ENCODE results near the gene UFC1. TPM values are rescaled to one million over a fixed set of nuclear protein-coding genes. Genes with fewer than 3 reads are reported as not detected.

UFC1 gene
- total and polyA plus RNA-seq, 2 of the 13 experiments (the other 11 are each of a cell fraction or from before 2014, with no cell fraction given) = 72.8 to 85.2 TPM

GRCh38 chr1:161177112-161177935 is 23.5 kb downstream of the UFC1 start, which contains the start of gene B4GALT3 (continued):
- TF ChIP-seq ARID5B (CRISPR knock-in tag; IDR thresholded peaks at IDR 0.05) (no peak; the same call in none of the 2 replicates), ATF7-NPFF (CRISPR knock-in tag; IDR thresholded peaks at IDR 0.05; ENCODE audit: low read depth) (peak; percentile 36; the same call in 1 of the 2 replicates), ZBED4 (CRISPR knock-in tag; IDR thresholded peaks at IDR 0.05; ENCODE audit: borderline replicate concordance) (peak; percentile 81; the same call in 1 of the 2 replicates), ZNF720 (CRISPR knock-in tag; IDR thresholded peaks at IDR 0.05) (peak; percentile 86; the same call in 1 of the 2 replicates), HMGXB3 (CRISPR knock-in tag; IDR thresholded peaks at IDR 0.05; ENCODE audit: borderline replicate concordance) (peak; percentile 79), ZNF44 (CRISPR knock-in tag; IDR thresholded peaks at IDR 0.05) (no peak; the same call in 1 of the 2 replicates), ZNF713 (CRISPR knock-in tag; IDR thresholded peaks at IDR 0.05) (no peak), KDM4B (CRISPR knock-in tag; IDR thresholded peaks at IDR 0.05) (peak; percentile 67; the same call in 1 of the 2 replicates), HOXA3 (CRISPR knock-in tag; IDR thresholded peaks at IDR 0.05) (peak; percentile 98), ZNF207 (IDR thresholded peaks at IDR 0.05; ENCODE audit: borderline replicate concordance) (no peak), CBX5 (CRISPR knock-in tag; IDR thresholded peaks at IDR 0.05; ENCODE audit: borderline replicate concordance) (peak; percentile 61; the same call in 1 of the 2 replicates), THAP11 (CRISPR knock-in tag; IDR thresholded peaks at IDR 0.05) (peak; percentile 74; the same call in 1 of the 2 replicates), IRF2 (CRISPR knock-in tag; IDR thresholded peaks at IDR 0.05) (peak; percentile 35; the same call in 1 of the 2 replicates), TCF7 (IDR thresholded peaks at IDR 0.05; ENCODE audit: low read depth) (no peak), ZNF746 (CRISPR knock-in tag; IDR thresholded peaks at IDR 0.05) (peak; percentile 25; the same call in 1 of the 2 replicates), HOXA9 (CRISPR knock-in tag; IDR thresholded peaks at IDR 0.05; ENCODE audit: borderline replicate concordance) (no peak), KLF13 (CRISPR knock-in tag; IDR thresholded peaks at IDR 0.05) (no peak)

Data from HepG2 (cell line).